ENCODE measurements around the gene TCERG1L.
"Not testable (repeated sequence)": the region's sequence is repeated elsewhere in the genome, so short reads cannot be mapped to it uniquely, and the experiment has no call there.

Gene TCERG1L

GRCh38 chr10:131249238-131249954 is 62.1 kb downstream of the TCERG1L start:
- DNase-seq (ENCODE audit: low read depth): no peak

GRCh38 chr10:131248376-131249165 is 63.0 kb downstream of the TCERG1L start:
- no peak for DNase-seq (ENCODE audit: low read depth)

- no peak for DNase-seq (ENCODE audit: low read depth)
These were observed 63.6 kb downstream of the TCERG1L start for GRCh38 chr10:131247873-131248272.

- no peak for DNase-seq (ENCODE audit: low read depth)
These were observed 64.7 kb downstream of the TCERG1L start for GRCh38 chr10:131246775-131247174.

GRCh38 chr10:131246089-131246488 is 65.4 kb downstream of the TCERG1L start:
- no peak for DNase-seq (ENCODE audit: low read depth)

GRCh38 chr10:131245475-131246059 is 66.0 kb downstream of the TCERG1L start:
- no peak for DNase-seq (ENCODE audit: low read depth)

GRCh38 chr10:131244836-131245235 is 66.7 kb downstream of the TCERG1L start:
- DNase-seq (ENCODE audit: low read depth): no peak

GRCh38 chr10:131243076-131243475 is 68.4 kb downstream of the TCERG1L start:
- no peak for DNase-seq (ENCODE audit: low read depth)

GRCh38 chr10:131242007-131242406 is 69.5 kb downstream of the TCERG1L start:
- DNase-seq (ENCODE audit: low read depth): no peak

- no peak for DNase-seq (ENCODE audit: low read depth)
These were observed 70.8 kb downstream of the TCERG1L start for GRCh38 chr10:131240691-131241090.

- DNase-seq (ENCODE audit: low read depth): no peak
These were observed 71.6 kb downstream of the TCERG1L start for GRCh38 chr10:131239926-131240325.

GRCh38 chr10:131239450-131239849 is 72.1 kb downstream of the TCERG1L start:
- no peak for DNase-seq (ENCODE audit: low read depth)

GRCh38 chr10:131238669-131239280 is 72.7 kb downstream of the TCERG1L start:
- no peak for DNase-seq (ENCODE audit: low read depth)

- no peak for DNase-seq (ENCODE audit: low read depth)
These were observed 73.4 kb downstream of the TCERG1L start for GRCh38 chr10:131237991-131238651.

- DNase-seq (ENCODE audit: low read depth): not testable (repeated sequence)
These were observed 76.9 kb downstream of the TCERG1L start for GRCh38 chr10:131234606-131235005.

- no peak for DNase-seq (ENCODE audit: low read depth)
These were observed 77.8 kb downstream of the TCERG1L start for GRCh38 chr10:131233611-131234258.

GRCh38 chr10:131231965-131232541 is 79.5 kb downstream of the TCERG1L start:
- no peak for DNase-seq (ENCODE audit: low read depth)

GRCh38 chr10:131231323-131231964 is 80.1 kb downstream of the TCERG1L start:
- no peak for DNase-seq (ENCODE audit: low read depth)

- DNase-seq (ENCODE audit: low read depth): no peak
These were observed 80.7 kb downstream of the TCERG1L start for GRCh38 chr10:131230641-131231322.

GRCh38 chr10:131230166-131230565 is 81.4 kb downstream of the TCERG1L start:
- no peak for DNase-seq (ENCODE audit: low read depth)

All from fibroblast of the conjunctiva (primary cell).